ENCODE results near the gene SEMA3B.
A peak's percentile ranks its signal among the peaks of the same experiment; 100 is the strongest.

Gene SEMA3B

DNA sequence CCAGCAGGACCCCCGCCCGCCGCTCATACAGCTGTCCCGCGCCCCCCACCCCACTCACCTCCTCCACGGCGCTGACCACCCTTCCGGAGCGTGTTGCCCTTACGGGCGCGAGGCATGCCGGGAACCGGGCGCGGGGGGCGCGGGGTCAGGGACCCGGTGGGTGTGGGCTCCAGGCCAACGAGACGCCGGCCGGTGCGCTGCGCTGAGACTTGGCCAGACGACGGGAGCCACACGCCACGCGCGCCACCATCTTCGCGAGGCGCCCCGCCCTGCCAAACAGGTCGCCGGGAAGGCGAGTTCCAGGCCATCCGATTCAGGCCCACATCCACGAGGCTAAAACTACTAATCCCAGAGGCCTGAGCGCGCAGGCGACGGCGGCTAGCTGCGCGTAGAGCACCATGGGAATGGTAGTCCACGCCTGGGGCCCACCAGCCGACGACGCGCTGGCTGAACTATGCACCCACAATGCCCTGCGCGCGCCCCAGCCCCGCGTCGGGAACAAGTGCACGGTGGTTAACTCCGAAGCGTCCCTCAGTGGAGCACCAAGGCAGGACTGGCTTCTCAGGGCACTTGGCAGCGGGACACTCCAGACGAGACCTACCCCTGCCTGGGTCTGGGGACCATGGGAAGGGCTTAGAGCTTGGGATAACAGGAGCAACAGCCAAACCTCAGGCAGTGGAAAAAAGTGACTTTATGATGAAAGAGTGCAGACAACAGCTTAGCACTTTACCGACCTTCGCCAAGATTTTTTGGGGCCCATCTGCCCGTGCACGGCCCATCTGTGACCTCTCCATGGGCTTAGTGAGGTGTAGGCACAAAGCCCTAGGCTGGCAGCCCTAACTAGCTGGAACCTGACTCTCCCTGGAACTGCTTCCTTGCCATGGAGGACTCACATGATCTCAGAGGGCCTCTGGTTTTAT, 23.5 kb downstream of the SEMA3B start, which contains the start of gene IFRD2:
TSS of gene IFRD2 (minus strand) at position 271 of the 920 bp plus-strand sequence. CDS start at position 116, 155 bp downstream.
- DNase-seq (ENCODE audit: low read depth), result peak; percentile 99
- TF ChIP-seq, protein P1, sequence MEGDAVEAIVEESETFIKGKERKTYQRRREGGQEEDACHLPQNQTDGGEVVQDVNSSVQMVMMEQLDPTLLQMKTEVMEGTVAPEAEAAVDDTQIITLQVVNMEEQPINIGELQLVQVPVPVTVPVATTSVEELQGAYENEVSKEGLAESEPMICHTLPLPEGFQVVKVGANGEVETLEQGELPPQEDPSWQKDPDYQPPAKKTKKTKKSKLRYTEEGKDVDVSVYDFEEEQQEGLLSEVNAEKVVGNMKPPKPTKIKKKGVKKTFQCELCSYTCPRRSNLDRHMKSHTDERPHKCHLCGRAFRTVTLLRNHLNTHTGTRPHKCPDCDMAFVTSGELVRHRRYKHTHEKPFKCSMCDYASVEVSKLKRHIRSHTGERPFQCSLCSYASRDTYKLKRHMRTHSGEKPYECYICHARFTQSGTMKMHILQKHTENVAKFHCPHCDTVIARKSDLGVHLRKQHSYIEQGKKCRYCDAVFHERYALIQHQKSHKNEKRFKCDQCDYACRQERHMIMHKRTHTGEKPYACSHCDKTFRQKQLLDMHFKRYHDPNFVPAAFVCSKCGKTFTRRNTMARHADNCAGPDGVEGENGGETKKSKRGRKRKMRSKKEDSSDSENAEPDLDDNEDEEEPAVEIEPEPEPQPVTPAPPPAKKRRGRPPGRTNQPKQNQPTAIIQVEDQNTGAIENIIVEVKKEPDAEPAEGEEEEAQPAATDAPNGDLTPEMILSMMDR (conservative IDR thresholded peaks at IDR 0.05; ENCODE audit: low read depth, low read length), result no peak
- peak within 1 kb of the TSS; percentile 88 for H3K4me3 ChIP-seq (ENCODE audit: low read depth, low read length)

DNA sequence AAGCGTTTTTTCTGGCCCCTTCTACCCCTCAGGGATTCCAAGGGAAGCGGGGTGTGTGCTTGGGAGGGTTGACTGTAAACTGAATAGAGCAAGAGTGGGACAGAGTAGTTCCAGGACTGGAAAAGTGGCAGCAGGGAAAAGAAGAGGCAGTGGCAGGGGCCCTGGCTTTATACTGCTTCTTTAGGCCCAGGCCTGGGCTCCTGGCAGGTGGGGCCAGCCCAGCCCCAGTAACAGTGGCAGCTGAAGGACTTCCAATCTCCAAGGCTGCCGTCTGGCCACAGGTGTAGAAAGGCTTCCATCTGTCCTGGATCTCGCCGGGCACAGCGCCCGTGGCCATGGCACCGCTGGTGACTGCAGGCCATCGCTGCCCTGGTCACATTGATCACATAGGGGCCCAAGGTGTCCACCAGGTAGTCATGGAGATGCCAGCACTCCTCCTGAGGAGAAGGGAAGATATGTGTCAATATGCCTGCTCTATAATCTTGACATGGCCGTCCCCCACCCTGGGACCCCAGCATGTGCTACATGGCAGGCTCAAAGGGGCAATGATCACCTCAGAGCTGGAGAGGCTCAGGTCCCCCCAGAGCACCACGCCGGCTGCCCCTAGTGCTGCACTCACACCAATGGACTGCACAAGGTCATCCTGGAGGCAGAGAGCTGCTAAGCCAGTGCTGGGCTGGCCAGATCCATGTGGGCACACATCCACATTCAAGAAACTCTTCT, 24.3 kb downstream of the SEMA3B start:
- TF ChIP-seq, protein P1 (conservative IDR thresholded peaks at IDR 0.05; ENCODE audit: low read depth, low read length), result no peak
- H3K4me3 ChIP-seq (ENCODE audit: low read depth, low read length), result no peak overlapping the region
- DNase-seq (ENCODE audit: low read depth), result no peak

DNA sequence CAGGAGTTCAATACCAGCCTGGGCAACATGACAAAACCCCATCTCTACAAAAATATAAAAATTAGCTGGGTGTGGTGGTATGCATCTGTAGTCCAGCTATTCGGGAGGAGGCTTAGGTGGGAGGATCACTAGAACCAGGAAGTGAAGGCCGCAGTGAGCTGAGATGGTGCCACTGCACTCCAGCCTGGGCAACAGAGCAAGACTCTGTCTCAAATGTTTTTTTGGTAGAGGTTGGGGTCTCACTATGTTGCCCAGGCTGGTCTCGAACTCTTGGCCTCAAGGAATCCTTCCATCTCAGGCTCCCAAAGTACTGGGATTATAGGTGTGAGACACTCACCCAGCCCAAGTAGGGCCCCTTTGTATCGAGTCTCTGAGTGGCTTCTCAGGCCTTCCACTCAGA, 25.1 kb downstream of the SEMA3B start:
- no peak overlapping the region for H3K4me3 ChIP-seq (ENCODE audit: low read depth, low read length)
- DNase-seq (ENCODE audit: low read depth), result no peak
- TF ChIP-seq, protein P1 (conservative IDR thresholded peaks at IDR 0.05; ENCODE audit: low read depth, low read length), result no peak

DNA sequence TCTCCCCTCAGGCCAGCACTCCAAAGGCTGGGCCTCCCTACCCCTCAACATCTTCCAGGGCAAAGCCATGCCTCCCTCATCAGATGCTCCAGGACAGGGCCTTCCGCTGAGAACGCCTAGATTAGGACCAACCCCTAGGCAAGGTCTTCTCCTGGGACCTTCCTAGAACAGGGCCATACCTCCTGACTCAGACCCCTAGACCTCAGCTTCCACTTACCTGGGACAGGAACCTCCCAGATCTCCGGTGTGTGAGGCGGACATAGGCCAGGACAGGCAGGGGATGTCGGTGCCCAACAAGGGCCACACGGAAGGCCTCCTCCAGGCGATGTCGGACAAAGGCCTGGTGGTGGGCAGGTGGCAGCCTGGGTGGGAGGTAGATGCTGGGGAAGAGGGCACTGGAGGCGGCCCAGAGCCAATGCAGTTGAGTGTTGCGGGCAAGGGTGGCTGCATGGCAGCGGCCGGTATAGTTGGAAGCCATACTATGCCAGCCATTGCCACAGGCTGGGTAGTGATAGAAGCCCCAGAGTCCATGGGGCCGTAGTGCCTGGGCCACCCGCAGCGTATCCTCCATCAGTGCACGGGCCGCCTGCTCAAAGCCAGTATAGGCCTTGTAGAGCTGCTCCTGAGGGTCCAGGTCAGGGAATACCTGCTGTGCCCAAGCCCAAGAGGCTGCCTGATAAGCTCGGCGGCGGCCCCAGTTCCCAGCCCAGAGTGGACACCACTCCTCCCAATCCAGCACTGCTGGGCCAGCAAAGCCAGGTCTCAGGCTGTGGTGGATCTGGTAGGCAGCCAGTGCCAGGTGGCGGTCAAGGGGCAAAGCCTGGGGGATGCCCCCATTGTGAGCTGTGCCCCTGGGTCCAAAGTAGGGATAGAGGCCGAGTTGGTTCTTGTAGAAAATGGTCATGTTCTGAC, 25.8 kb downstream of the SEMA3B start:
- TF ChIP-seq, protein P1 (conservative IDR thresholded peaks at IDR 0.05; ENCODE audit: low read depth, low read length), result no peak
- no peak overlapping the region for H3K4me3 ChIP-seq (ENCODE audit: low read depth, low read length)
- no peak for DNase-seq (ENCODE audit: low read depth)

DNA sequence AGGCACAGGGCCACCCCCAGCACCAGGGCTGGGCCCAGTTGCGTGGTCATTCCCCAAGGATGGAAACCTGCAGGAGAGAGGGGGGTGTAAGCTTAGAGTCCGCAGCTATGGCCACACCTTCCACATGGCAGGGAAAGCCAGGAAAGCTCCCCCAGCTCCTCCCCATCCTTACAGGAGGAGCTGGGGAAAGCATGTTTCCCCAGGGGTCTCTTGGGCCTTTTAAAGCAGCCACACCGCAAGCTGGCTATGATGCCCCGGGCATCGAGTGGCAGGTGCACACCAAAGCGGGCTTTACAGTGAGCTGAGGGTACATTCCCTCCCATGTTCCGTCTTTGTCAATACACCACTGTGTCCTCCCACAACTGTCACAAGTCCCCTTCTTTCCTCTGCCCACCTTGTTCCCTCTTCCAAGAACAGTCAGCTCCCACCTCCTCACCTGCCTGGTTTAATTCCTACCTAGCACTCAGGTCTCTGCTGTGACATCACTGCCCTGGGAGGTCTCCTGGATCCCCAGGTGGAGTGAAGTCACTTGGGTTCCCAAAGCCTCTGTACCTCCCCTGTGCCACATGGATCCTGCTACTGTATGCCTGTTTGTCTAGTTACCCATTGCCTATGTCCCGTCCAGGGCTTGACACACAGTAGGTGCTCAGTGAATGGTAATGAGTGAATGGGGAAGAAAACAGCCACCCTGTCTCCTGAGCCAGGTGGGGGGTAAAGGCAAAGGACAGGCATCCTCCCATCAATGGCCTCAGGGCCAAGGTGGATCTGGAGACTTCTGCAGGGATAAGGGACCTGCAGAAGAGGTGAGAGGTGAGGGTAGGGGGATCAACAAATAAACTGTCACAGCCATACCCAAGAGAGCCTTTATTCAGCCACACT, 26.8 kb downstream of the SEMA3B start:
- TF ChIP-seq, protein P1 (conservative IDR thresholded peaks at IDR 0.05; ENCODE audit: low read depth, low read length), result no peak
- no peak overlapping the region for H3K4me3 ChIP-seq (ENCODE audit: low read depth, low read length)
- no peak for DNase-seq (ENCODE audit: low read depth)
